A673 (cell line): ENCODE results near the gene MTOR.

Experiments used
- CTCF ChIP-seq: fragments of 300-800, 200-600 bp; sonication (generic); conservative IDR thresholded peaks from 2 replicates; pipeline ENCODE4 v1.5.1; 2017; ENCODE audit warnings: low read depth, mild to moderate bottlenecking, antibody characterized with exemption, low read length, moderate library complexity, mixed read lengths
- EZH2 ChIP-seq: fragments of 200-600 bp; sonication (generic); IDR thresholded peaks from 2 replicates; pipeline ENCODE4 v1.6.1; 2017; ENCODE audit warnings: borderline replicate concordance, low read depth, mild to moderate bottlenecking, mixed read lengths, antibody characterized with exemption, low read length; ENCODE audit not compliant: poor library complexity, severe bottlenecking

- TF ChIP-seq CTCF (no peak), EZH2 (no peak)
Observed at GRCh38 chr1:11214698-11215380, 47.5 kb downstream of the MTOR start.
